Stimulated activated naive B cell treated with anti-CD40 and anti-IgM and Interleukin-4, amounts not matched to agents 10 μg/mL and 1 μg/mL and 100 μg/mL, for 72 hours (primary cell): ENCODE results near the gene PXYLP1.
"Not testable (repeated sequence)": the region's sequence is repeated elsewhere in the genome, so short reads cannot be mapped to it uniquely, and the experiment has no call there.

Experiments
- ATAC-seq, 2 donors: fragments of 150-1000 bp; cut with Tn5 transposase; replicated peaks; 2 replicates each; pipeline ENCODE4 v1.10.0; 2021; ENCODE audit warnings: moderate library complexity in 1 of 2
- DNase-seq: peaks from one replicate; pipeline ENCODE4 v3.0.0; 2021
- H3K27ac Mint-ChIP-seq: one replicate; pipeline ENCODE4 v1.8.0; 2022; ENCODE audit warnings: mild to moderate bottlenecking, mixed read lengths
- H3K27me3 Mint-ChIP-seq, 2 donors: one replicate each; pipeline ENCODE4 v1.8.0; 2022; ENCODE audit warnings: mixed read lengths in 2 of 2
- H3K36me3 Mint-ChIP-seq, 2 donors: one replicate each; pipeline ENCODE4 v1.8.0; 2022; ENCODE audit warnings: mixed read lengths in 2 of 2, mild to moderate bottlenecking in 1 of 2
- H3K4me1 Mint-ChIP-seq, 2 donors: one replicate each; pipeline ENCODE4 v1.8.0; 2022; ENCODE audit warnings: mixed read lengths in 2 of 2, mild to moderate bottlenecking in 1 of 2
- H3K4me3 Mint-ChIP-seq, 2 donors: one replicate each; pipeline ENCODE4 v1.8.0; 2022; ENCODE audit warnings: mild to moderate bottlenecking in 2 of 2, mixed read lengths in 2 of 2, moderate library complexity in 1 of 2
- H3K9me3 Mint-ChIP-seq, 2 donors: one replicate each; pipeline ENCODE4 v1.8.0; 2022; ENCODE audit warnings: mixed read lengths in 2 of 2, mild to moderate bottlenecking in 1 of 2

Gene PXYLP1

DNA sequence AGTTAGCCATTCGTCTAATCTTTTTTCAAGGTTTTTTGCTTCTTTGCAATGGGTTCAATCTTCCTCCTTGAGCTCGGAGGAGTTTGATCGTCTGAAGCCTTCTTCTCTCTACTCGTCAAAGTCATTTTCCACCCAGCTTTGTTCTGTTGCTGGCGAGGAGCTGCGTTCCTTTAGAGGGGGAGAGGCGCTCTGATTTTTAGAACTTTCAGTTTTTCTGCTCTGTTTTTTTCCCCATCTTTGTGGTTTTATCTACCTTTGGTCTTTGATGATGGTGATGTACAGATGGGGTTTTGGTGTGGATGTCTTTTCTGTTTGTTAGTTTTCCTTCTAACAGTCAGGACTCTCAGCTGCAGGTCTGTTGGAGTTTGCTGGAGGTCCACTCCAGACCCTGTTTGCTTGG, 68.8 kb downstream of the PXYLP1 start:
- DNase-seq, H3K27me3 Mint-ChIP-seq, ATAC-seq, H3K4me3 Mint-ChIP-seq, H3K9me3 Mint-ChIP-seq, H3K4me1 Mint-ChIP-seq, H3K36me3 Mint-ChIP-seq, H3K27ac Mint-ChIP-seq: not testable (repeated sequence)

DNA sequence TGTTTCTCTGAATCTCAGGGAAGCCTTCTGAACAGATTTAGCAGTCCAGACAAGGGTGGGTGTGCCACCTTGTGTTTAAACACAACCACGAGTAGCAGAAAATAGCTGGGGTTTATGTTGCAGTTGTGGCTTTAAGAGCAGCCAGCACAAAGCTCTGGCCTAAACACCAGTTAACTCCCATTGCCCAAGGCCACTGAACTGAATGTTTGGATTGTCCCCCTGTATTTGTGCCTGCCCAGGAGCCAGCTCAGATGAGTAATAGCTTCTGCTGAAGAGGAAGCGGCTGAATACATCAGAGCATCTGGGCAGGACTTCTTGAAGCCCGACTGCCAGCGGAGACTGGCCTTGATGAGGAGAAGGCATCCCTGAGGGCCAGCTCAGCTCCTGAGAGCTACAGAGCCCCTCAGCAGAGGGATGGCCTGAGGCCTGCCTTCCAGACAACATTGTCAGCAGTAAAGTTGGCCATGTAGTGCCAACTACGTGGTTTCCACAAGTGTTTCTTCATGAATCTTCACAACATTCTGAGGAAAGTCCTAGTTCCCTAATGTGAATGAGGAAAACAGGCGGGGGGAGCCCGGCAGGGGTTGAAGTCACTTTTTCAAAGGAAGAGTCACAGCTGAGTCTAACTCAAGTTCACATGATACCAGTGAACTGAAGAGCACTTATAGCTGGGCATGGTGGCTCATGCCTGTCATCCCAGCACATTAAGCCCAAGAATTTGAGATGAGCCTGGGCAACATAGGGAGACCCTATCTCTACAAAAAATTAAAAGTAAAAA, 70.9 kb downstream of the PXYLP1 start:
- no peaks in the 10 kb centered on the region for H3K36me3 Mint-ChIP-seq
- ATAC-seq (no peak), DNase-seq (no peak)
- no peaks in the 10 kb centered on the region for H3K27me3 Mint-ChIP-seq
- peaks cover 0 to 5% of the 10 kb centered on the region in 2 donors for H3K4me1 Mint-ChIP-seq
- H3K4me3 Mint-ChIP-seq: no peak overlapping the region
- no peaks in the 10 kb centered on the region for H3K9me3 Mint-ChIP-seq
- H3K27ac Mint-ChIP-seq: peak overlapping the region; percentile 9

DNA sequence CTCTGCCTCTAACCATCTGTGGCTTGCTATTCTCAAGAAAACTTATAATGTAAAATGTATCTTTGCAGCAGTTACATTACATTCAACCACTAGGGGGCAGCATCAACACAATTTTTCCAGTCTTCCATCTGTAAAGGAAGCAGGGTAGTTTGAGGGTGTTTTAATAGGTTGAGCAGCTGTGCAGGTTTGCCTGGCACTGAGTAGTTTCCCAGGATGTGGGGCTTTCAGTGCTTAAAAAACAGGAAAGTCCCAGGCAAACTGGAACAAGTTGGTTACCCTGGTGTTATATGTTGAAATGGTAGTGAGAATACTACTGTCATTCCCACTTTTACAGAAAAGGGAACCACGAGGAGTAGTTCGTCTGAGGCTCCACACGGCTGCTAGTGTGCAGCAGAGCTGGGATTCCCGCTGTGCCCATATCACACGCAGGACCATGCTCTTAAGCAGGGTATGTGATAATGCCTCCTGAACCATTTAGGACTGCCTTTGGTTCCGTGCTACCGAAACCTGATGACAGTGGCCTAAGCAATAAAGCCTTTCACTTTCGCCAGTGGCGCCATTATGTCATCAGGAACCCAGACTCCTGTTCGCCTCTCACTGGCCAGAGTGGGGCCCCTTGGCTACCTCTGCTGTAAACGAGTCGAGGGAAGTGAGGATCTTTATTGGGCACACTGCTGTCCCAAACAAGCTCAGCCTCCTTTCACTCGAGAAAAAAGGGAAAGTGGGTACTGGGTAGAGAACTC, 72.0 kb downstream of the PXYLP1 start:
- Mint-ChIP-seq H3K9me3 (no peaks in the 10 kb centered on the region), H3K4me3 (no peak overlapping the region), H3K27ac (peak overlapping the region; percentile 25), H3K36me3 (no peaks in the 10 kb centered on the region), H3K4me1 (peaks cover 0 to 5% of the 10 kb centered on the region in 2 donors), H3K27me3 (no peaks in the 10 kb centered on the region)
- ATAC-seq (peak; percentile 88 to 93), DNase-seq (peak; percentile 41)

- no peak overlapping the region for H3K4me3 Mint-ChIP-seq
- no peak overlapping the region for H3K27ac Mint-ChIP-seq
- ATAC-seq (peak in 1 of 2 donors; percentile 39), DNase-seq (no peak)
- H3K36me3 Mint-ChIP-seq: no peaks in the 10 kb centered on the region
- no peaks in the 10 kb centered on the region for H3K27me3 Mint-ChIP-seq
- H3K4me1 Mint-ChIP-seq: peaks cover under 1 to 7% of the 10 kb centered on the region in 2 donors
- H3K9me3 Mint-ChIP-seq: no peaks in the 10 kb centered on the region
These were observed 73.8 kb downstream of the PXYLP1 start for GRCh38 chr3:141305436-141305835.

- H3K36me3 Mint-ChIP-seq: no peaks in the 10 kb centered on the region
- H3K9me3 Mint-ChIP-seq: no peaks in the 10 kb centered on the region
- ATAC-seq (no peak), DNase-seq (no peak)
- H3K27ac Mint-ChIP-seq: no peak overlapping the region
- no peak overlapping the region for H3K4me3 Mint-ChIP-seq
- no peaks in the 10 kb centered on the region for H3K27me3 Mint-ChIP-seq
- H3K4me1 Mint-ChIP-seq: peaks cover 8 to 16% of the 10 kb centered on the region in 2 donors
These were observed 74.7 kb downstream of the PXYLP1 start for GRCh38 chr3:141306276-141306675.

GRCh38 chr3:141306922-141307321, 75.3 kb downstream of the PXYLP1 start:
- DNase-seq: no peak
- H3K4me3 Mint-ChIP-seq: no peak overlapping the region
- no peaks in the 10 kb centered on the region for H3K9me3 Mint-ChIP-seq
- peaks cover 0 to 2% of the 10 kb centered on the region in 2 donors for H3K36me3 Mint-ChIP-seq
- H3K4me1 Mint-ChIP-seq: peaks cover 12 to 21% of the 10 kb centered on the region in 2 donors
- no peaks in the 10 kb centered on the region for H3K27me3 Mint-ChIP-seq
- ATAC-seq: no peak
- H3K27ac Mint-ChIP-seq: no peak overlapping the region

DNA sequence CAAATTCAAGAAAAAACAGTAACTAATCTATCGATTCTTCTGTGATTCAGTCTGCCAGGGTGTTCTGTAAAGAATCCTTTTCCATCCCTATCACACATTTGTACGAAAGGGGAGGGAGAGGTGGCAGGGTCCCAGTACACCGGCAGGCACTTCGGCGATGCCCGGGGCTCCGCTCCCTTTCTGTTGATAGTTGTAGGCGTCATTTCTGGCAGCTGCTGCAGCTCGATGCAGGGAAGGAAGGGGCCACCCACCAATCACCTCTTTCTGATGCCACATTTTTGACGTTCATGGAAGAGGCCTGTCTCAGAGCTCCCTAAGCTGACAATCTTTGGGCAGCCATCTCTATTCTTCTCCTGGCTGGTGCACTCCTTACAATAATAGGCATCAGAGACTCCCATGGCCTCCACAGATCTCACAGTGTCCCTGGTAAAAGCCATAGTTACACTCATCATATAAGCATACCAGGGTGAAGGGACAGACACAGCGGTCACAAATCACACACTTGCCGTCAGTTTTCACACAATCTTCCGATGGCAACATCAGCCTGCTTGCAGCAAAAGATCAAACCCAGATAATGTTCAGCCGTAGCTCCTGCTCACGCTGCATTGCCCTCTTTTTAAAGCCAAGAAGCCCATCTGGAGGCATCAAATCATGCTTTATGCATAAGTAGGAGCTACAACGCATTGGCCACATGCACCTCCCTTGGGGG, 75.9 kb downstream of the PXYLP1 start:
- H3K4me3 Mint-ChIP-seq: no peak overlapping the region
- no peaks in the 10 kb centered on the region for H3K9me3 Mint-ChIP-seq
- DNase-seq: no peak
- no peak overlapping the region for H3K27ac Mint-ChIP-seq
- no peak for ATAC-seq
- H3K36me3 Mint-ChIP-seq: peaks cover 0 to 2% of the 10 kb centered on the region in 2 donors
- peaks cover 18 to 27% of the 10 kb centered on the region in 2 donors for H3K4me1 Mint-ChIP-seq
- H3K27me3 Mint-ChIP-seq: no peaks in the 10 kb centered on the region

- DNase-seq: no peak
- Mint-ChIP-seq H3K9me3 (peaks cover 0 to 2% of the 10 kb centered on the region in 2 donors), H3K4me1 (peaks cover 22 to 32% of the 10 kb centered on the region in 2 donors), H3K27ac (no peak overlapping the region), H3K36me3 (peaks cover 0 to 2% of the 10 kb centered on the region in 2 donors), H3K27me3 (no peaks in the 10 kb centered on the region), H3K4me3 (no peak overlapping the region)
- no peak for ATAC-seq
These were observed 77.1 kb downstream of the PXYLP1 start for GRCh38 chr3:141308588-141309218.

GRCh38 chr3:141311170-141311495, 79.5 kb downstream of the PXYLP1 start:
- ATAC-seq: peak in 1 of 2 donors; percentile 4
- no peak for DNase-seq
- Mint-ChIP-seq H3K27ac (peak overlapping the region; percentile 97), H3K4me3 (peak overlapping the region; percentile 88 to 94), H3K36me3 (peaks cover 0 to 2% of the 10 kb centered on the region in 2 donors), H3K4me1 (peaks cover 22 to 32% of the 10 kb centered on the region in 2 donors), H3K27me3 (no peaks in the 10 kb centered on the region), H3K9me3 (peaks cover 0 to 2% of the 10 kb centered on the region in 2 donors)

DNA sequence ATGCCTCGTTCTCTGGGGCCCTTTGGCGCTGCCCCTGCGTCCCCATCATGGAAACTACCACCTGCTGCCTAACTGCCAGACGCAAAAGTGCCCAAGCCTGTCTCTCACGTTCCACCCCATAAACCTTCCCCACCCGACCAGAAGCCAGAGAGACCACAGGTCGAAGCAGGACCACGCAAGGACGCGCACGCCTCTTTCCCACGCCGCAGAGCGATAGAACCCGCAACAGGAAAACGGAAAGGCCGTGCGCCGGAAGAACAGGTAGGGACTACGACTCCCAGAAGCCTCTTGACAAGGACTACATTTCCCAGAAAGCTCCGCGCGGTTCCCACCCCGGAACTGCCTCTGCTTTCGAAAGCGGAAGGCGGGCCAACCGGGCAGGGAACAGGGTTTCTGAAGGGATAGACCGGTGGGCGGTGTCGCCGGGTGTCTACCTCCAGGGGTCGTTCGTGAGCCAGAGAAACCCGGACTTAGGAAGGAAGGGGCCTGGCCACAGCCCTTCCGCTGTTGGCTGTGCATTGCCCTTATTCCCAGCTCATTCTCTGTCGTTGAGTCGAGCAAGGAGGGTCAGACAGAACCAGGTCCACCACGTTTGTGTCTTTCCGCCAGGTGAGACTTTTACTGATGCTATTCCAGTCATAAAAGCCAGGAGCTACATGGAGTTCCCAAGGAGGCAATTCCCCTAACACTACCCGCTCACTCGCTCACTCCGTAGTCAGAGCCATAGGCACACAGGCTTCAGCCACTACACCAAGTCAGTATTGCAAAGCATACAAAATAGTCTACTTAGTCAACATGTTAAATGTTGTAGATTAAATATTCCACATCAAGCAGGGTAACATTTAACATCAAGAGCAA, 80.1 kb downstream of the PXYLP1 start:
- H3K27ac Mint-ChIP-seq: peak overlapping the region; percentile 97
- no peaks in the 10 kb centered on the region for H3K27me3 Mint-ChIP-seq
- peaks cover 22 to 32% of the 10 kb centered on the region in 2 donors for H3K4me1 Mint-ChIP-seq
- H3K9me3 Mint-ChIP-seq: peaks cover 0 to 2% of the 10 kb centered on the region in 2 donors
- ATAC-seq: peak; percentile 99
- peak overlapping the region; percentile 88 to 94 for H3K4me3 Mint-ChIP-seq
- peak; percentile 99 for DNase-seq
- H3K36me3 Mint-ChIP-seq: peaks cover 0 to 2% of the 10 kb centered on the region in 2 donors

GRCh38 chr3:141312354-141313092, 80.9 kb downstream of the PXYLP1 start:
- Mint-ChIP-seq H3K36me3 (peaks cover 0 to 2% of the 10 kb centered on the region in 2 donors), H3K4me1 (peaks cover 22 to 32% of the 10 kb centered on the region in 2 donors), H3K27ac (peak overlapping the region; percentile 97), H3K27me3 (no peaks in the 10 kb centered on the region), H3K4me3 (peak overlapping the region; percentile 88 to 94), H3K9me3 (peaks cover 0 to 2% of the 10 kb centered on the region in 2 donors)
- ATAC-seq (no peak), DNase-seq (no peak)

- DNase-seq (no peak), ATAC-seq (no peak)
- H3K27ac Mint-ChIP-seq: peak overlapping the region; percentile 59
- H3K4me1 Mint-ChIP-seq: peaks cover 22 to 32% of the 10 kb centered on the region in 2 donors
- no peak overlapping the region for H3K4me3 Mint-ChIP-seq
- peaks cover 0 to 3% of the 10 kb centered on the region in 2 donors for H3K9me3 Mint-ChIP-seq
- peaks cover 4% of the 10 kb centered on the region in 2 donors for H3K36me3 Mint-ChIP-seq
- no peaks in the 10 kb centered on the region for H3K27me3 Mint-ChIP-seq
These were observed 81.6 kb downstream of the PXYLP1 start for GRCh38 chr3:141313093-141313683.
